HCEC 1CT (cell line): ENCODE measurements around the gene CCDC88B.

ENCODE experiments used
- DNase-seq: peaks from one replicate; pipeline ENCODE4 v3.0.0-alpha.2; 2017

The CCDC88B gene

GRCh38 chr11:64343767-64344559 is 4.0 kb downstream of the CCDC88B start:
- no peak for DNase-seq

- DNase-seq = no peak
Observed at GRCh38 chr11:64344787-64345186, 4.8 kb downstream of the CCDC88B start.

DNA sequence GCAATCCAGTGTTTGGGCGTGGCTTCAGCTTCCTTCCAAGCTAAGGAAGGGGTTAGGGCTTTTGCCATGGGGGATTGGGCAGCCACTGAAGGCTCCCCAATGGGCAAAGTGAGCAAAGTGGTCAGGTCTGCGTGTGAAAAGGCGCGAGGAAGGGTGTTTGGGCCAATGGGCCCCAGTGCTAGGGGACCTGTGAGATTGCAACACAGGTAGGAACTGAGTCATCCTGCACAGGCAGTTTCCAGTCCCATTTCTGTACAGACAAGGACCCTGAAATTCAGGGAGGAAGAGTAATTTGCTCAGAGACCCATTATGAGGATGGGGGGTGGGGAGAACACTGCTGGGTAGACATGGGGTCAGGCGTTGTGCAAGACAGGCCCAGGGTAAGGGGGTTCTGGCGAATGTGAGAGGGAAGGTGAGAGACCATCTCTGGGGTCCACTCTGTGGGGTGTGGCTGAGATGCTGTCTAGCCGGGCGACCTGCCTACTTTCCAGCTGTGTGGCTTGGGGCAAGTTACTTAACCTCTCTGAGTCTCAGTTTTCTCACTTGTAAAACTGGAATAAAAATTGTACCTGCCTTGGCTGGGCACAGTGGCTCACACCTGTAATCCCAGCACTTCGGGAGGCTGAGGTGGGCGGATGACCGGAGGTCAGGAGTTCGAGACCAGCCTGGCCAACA is 7.3 kb downstream of the CCDC88B start:
- no peak for DNase-seq

DNA sequence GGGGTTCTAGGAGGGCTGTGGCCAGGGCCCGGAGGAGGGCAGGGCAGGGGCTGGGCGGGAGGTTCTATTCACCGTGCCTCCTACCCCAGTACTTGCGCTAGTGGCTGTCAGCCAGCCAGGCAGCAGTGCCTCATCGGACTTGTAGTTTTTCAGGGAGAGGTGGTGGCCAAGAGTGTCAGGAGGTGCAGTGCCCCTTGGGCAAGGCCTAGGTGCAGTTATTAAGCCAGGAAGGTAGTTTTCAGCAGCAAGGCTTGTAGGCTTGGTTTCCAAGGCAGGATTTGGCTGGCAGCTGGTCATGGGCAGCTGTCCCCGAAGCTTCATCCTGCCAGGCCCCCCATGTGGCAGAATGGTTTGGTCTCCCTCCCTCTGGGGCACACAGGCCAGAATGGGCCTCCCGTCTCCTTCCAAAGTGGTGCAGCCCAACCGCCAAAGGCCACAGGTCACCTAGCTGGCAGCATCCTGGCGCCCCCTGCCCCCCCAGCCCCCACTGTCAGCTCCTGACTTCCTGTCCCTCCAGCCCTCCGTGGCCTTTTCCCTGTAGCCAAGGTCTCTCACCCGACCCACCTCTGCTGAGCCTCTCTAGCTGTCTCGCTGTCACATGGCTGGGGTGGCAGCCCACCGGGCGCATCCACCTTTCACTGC is 8.5 kb downstream of the CCDC88B start:
- no peak for DNase-seq

DNA sequence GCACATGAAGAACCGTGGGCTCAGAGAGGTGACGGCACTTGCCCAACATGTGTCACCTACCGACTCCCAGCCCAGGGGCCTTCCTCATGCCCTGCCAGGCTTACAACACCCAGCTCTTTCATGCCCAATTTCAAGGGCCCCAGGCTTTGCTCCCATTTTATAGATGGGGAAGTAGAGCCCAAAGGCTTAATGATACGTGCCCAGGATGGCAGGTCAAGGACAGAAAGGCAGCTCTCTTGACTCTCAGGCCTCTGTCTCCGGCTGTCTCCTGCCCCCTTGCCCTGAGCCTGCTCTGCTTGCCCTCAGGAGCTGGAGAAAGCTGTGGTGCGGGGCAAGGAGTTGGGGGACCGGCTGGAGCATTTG is 9.0 kb downstream of the CCDC88B start:
- no peak for DNase-seq

DNA sequence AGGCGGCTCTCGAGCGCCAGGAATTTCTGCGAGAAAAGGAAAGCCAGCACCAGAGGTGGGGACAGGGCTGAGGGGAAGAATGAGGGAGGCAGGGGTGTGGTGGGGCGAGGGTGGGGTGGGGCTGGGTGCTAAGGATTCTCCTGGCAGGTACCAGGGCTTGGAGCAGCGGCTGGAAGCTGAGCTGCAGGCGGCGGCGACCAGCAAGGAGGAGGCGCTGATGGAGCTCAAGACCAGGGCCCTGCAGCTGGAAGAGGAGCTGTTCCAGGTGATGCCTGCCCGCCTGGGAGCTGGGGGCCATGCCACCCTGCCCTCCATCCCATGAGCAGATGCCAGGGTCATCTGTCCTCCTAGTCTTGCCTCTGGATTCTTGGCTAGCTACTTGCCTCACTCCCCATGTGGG is 9.4 kb downstream of the CCDC88B start:
- no peak for DNase-seq

DNA sequence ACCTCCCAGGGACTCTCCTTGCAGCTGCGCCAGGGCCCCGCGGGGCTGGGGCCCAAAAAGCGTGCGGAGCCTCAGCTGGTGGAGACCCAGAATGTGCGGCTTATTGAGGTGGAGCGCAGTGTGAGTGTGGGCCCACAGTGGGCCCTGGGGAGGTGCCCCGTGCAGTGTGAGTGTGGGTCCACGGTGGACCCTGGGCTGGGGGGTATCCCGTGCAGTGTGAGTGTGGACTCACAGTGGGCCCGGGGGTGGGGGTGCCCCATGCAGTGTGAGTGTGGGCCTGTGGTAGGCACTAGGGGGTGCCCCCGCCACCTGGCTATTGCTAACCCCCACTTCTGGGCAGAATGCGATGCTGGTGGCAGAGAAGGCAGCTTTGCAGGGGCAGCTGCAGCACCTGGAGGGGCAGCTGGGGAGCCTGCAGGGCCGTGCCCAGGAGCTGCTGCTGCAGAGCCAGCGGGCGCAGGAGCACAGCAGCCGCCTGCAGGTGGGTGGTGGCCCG is 11.2 kb downstream of the CCDC88B start:
- no peak for DNase-seq

DNA sequence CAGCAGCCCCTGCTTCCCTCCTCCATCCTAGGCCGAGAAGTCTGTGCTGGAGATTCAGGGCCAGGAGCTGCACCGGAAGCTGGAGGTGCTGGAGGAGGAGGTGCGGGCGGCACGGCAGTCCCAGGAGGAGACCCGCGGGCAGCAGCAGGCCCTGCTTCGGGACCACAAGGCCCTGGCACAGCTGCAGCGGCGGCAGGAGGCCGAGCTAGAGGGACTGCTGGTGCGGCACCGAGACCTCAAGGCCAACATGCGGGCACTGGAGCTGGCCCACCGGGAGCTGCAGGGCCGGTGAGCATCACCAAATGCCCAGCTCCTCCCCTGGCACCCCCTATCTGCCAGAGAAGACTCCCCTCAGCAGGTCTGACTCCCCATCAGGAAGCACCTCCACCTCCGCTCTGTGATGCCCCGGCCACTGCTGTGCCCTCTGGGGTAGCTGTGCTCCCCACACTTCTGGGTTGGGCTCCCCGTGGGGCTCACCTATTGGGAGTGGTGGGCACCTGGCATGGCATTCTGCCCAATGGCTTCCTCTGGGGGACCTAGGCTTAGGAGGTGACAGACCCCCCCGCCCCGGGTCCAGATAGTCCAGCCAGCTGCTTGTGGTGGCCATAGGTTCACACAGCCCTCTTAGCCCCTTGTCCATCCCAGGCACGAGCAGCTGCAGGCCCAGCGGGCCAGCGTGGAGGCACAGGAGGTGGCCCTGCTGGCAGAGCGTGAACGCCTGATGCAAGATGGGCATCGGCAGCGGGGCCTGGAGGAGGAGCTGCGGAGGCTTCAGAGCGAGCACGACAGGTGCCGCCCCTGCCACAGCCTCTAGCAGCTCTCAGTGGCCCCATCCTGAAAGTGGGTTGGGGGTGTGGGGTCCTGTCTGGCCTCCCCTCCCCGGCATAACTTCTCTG is 12.3 kb downstream of the CCDC88B start:
- no peak for DNase-seq

DNA sequence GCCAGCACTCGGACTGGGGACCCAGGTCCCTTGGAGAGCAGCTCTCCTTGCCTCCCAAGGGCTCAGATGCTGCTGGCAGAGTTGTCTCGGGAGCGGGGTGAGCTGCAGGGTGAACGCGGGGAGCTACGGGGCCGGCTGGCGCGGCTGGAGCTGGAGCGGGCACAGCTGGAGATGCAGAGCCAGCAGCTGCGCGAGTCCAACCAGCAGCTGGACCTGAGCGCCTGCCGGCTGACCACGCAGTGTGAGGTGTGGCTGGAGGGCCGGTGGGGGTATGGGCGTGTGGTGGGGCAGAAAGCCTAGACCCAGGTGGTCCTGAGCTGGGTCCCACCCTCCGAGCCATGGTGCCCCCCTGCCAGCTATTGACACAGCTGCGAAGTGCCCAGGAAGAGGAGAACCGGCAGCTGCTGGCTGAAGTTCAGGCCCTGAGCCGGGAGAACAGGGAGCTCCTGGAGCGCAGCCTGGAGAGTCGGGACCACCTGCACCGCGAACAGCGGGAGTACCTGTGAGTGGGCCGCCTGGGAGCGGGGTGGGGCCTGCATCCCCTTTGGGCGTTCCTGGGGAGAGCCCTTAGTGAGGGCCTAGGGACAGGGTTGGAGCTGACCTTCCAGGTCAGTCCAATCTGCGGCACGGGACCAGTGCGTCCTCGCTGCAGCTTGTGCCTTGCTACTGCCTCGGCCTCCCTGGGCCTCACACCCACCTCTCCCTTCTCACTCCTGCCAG is 13.2 kb downstream of the CCDC88B start:
- DNase-seq = no peak

- no peak for DNase-seq
Observed at GRCh38 chr11:64353715-64354506, 13.9 kb downstream of the CCDC88B start.

- DNase-seq = peak; percentile 78
Observed at GRCh38 chr11:64355078-64355940, 15.3 kb downstream of the CCDC88B start.

- DNase-seq = peak; percentile 31
Observed at GRCh38 chr11:64356498-64357411, 16.8 kb downstream of the CCDC88B start.

DNA sequence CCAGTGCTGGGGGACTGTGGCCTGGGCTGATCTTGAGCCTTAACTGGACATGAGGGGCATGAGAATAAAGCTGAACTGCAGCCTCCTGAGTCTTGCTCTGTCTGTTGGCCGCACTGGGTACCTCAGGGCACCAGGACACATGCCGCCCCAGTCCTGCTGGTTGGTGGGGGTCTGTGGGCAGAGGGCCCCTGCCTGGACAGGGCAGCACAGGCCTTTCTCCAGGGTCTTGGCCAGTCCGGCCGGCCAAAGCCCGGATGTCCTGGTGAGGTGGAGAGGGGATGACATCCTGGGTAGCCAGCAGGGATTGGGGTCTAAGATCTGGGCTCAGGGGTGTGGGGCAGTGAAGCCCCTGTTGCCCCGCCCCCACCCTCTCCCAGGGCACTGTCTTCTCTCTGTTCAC is 17.4 kb downstream of the CCDC88B start:
- no peak for DNase-seq

DNA sequence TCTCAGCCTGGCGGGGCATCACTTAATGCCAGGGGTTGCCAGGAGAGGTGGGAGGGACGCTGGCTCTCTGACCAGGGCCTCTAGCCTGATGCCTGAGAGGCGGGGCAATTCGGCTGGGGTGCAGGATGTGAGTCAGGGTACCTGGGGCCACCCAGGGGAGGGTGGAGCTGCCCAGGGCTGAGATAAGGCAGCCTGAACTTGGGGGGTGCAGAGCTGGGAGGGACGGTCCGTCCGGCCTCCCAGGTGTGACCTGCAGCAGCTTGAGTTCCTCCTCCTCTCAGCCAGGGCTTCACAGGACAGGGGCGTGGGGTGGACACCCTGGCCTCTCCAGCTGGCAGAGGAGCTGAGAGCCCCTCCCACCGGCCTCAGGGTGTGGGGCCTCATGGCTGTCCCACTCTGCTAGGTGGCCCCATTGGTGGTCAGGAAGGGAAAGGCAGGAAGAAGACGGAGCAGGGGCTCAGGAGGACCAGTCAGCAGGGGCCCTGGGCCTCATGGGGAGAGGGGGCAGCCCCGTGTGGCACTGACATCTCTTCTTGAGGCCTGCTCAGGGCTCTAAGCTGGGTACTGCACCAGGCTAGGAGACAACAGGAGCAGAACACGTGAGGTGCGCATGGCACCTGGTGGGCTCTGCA is 18.0 kb downstream of the CCDC88B start:
- DNase-seq = no peak

DNA sequence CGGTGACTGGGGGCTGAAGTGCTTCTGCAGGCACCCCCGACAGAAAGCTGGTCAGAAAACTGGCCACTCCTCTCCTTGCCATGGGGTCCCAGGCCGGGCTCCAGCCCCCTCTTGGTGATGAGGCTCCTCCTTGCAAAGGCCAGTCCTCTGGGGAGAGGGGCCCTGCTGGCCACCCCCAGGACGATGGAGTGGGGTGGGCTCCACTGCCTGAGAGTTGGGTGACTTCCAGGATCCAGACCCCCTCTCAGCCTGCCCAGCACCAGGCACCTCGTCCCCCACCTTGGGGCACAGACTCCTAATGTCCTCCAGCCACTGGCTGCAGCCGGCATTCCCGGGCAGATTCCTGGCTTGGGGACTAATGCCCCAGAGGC is 18.5 kb downstream of the CCDC88B start:
- no peak for DNase-seq

GRCh38 chr11:64358907-64359711 is 19.1 kb downstream of the CCDC88B start, which contains the start of gene RPS6KA4:
TSS of gene RPS6KA4 (plus strand) at chr11:64359162. CDS start at chr11:64359236, 74 bp downstream.
- peak; percentile 63 for DNase-seq

GRCh38 chr11:64359712-64360445 is 19.9 kb downstream of the CCDC88B start:
- no peak for DNase-seq
